Sigmoid colon (tissue), 7 donors: ENCODE measurements around the gene CIDEB. TPM values are rescaled to one million over a fixed set of nuclear protein-coding genes. Genes with fewer than 3 reads are reported as not detected.

Experiments
- DNase-seq: peaks from one replicate; pipeline ENCODE4 v3.0.0-alpha.2; 2019
- H3K27ac ChIP-seq, 4 donors: fragments of 200-600 bp; sonication (generic); one replicate each; pipeline ENCODE4 v1.5.1; 2016 to 2019; ENCODE audit warnings: mild to moderate bottlenecking in 1 of 4
- H3K27me3 ChIP-seq, 3 donors: fragments of 200-600 bp; sonication (generic); one replicate each; pipeline ENCODE4 v1.5.1; 2019; ENCODE audit warnings: mild to moderate bottlenecking in 1 of 3
- H3K36me3 ChIP-seq, 4 donors: fragments of 200-600 bp; sonication (generic); one replicate each; pipeline ENCODE4 v1.5.1; 2016 to 2019
- H3K4me1 ChIP-seq, 4 donors: fragments of 200-600 bp; sonication (generic); one replicate each; pipeline ENCODE4 v1.5.1; 2017 to 2019
- H3K4me3 ChIP-seq, 4 donors: fragments of 200-600 bp; sonication (generic); one replicate each; pipeline ENCODE4 v1.5.1; 2017 to 2019; ENCODE audit warnings: mild to moderate bottlenecking in 2 of 4, moderate library complexity in 1 of 4
- H3K9me3 ChIP-seq, 4 donors: fragments of 200-600 bp in 3 of 4; sonication (generic) in 3 of 4; one replicate each; pipeline versions ENCODE4 v1.5.1 to v1.6.1; 2013 to 2019
- EP300 ChIP-seq, 4 donors: sonication (generic); formaldehyde crosslinking; IDR thresholded peaks; one replicate each; pipeline ENCODE4 v1.6.1; 2017; ENCODE audit warnings: antibody characterized with exemption in 4 of 4
- POLR2A ChIP-seq, 2 donors: fragments of 450-650 bp; IDR thresholded peaks; one replicate each; pipeline ENCODE4 v1.6.1; 2016; ENCODE audit warnings: antibody characterized with exemption in 2 of 2, mild to moderate bottlenecking in 2 of 2, moderate library complexity in 2 of 2
- POLR2AphosphoS5 ChIP-seq, 4 donors: sonication (generic); formaldehyde crosslinking; IDR thresholded peaks; one replicate each; pipeline ENCODE4 v1.6.1; 2017; ENCODE audit warnings: antibody characterized with exemption in 4 of 4
- WGBS, 2 donors: extraction: QIAGEN DNeasy Blood & Tissue Kit; methylation state at CpG; one replicate each; pipeline ENCODE4 v1.1.7; 2013; 5-methylcytosine and 5-hydroxymethylcytosine counted together
- intact Hi-C: fragments of 100-400 bp; cut with DNase I; formaldehyde crosslinking; loops from one replicate; pipeline ENCODE4 v1.15.1; 2023
- polyA plus RNA-seq, 3 donors: library from polyadenylated mRNA; stranded (reverse); fragments of 200-250 nt; gene quantifications; one replicate each; pipeline ENCODE4 v1.2.3, GENCODE V29; 2013
- total RNA-seq, 4 donors: library from RNA; depleted of rRNA; stranded (reverse); fragments of >200 nt; gene quantifications; one replicate each; pipeline ENCODE4 v1.1.0, GENCODE V29; 2016
- TF ChIP-seq, protein P1 (sequence below), 4 experiments: fragments of 450-650 bp in 3 of 4; fragments of 200-600 bp in 1 of 4; IDR thresholded peaks; one replicate each; pipeline ENCODE4 v1.5.1; 2016 to 2019; ENCODE audit warnings: antibody characterized with exemption in 4 of 4, mild to moderate bottlenecking in 3 of 4, moderate library complexity in 2 of 4
- donor health status: healthy with polysubstance abuse.
- donor health status: Bipolar disorder and iron deficiency.
- donor health status: healthy.

CIDEB gene
- total and polyA plus RNA-seq, 7 donors, result 4.7 to 9.5 (median 7.8) TPM

DNA sequence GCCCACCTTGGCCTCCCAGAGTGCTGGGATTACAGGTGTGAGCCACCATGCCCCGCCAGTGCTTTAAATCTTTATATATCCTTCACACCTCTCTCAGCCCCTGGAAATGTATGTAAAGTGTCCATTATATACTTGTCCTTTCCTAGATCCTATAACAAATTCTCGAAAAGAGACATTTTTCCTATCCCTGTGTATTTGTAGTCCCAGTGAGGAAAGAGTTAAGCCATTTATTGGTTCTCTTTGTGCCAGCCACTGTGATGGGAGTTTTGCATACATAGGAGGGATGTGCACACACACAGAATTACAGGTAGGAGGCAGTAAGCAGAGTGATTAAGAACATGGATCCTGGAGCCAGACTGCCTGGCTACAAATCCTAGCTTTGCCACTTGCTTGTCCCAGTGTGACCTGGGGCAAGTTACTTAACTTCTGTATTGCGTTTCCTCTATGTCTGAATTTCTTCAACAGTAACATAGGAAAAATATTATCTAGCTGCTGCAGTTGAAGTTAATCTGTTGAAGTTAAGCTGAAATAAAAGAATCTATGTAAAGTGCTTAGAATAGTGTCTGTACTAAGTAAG is 34.3 kb downstream of the CIDEB start:
- intact Hi-C loops, result no loop called here
- Histone ChIP-seq H3K4me1 (peaks cover 0 to 10% (median 7%) of the 10 kb centered on the region in 4 donors), H3K9me3 (no peaks in the 10 kb centered on the region), H3K27ac (no peak overlapping the region), H3K4me3 (no peak overlapping the region), H3K36me3 (peaks cover 0 to 8% (median 0%) of the 10 kb centered on the region in 4 donors), H3K27me3 (no peaks in the 10 kb centered on the region)
- TF ChIP-seq POLR2AphosphoS5 (IDR thresholded peaks at IDR 0.05) (no peak), EP300 (IDR thresholded peaks at IDR 0.05) (no peak), POLR2A (IDR thresholded peaks at IDR 0.05) (no peak)
- TF ChIP-seq, protein P1, sequence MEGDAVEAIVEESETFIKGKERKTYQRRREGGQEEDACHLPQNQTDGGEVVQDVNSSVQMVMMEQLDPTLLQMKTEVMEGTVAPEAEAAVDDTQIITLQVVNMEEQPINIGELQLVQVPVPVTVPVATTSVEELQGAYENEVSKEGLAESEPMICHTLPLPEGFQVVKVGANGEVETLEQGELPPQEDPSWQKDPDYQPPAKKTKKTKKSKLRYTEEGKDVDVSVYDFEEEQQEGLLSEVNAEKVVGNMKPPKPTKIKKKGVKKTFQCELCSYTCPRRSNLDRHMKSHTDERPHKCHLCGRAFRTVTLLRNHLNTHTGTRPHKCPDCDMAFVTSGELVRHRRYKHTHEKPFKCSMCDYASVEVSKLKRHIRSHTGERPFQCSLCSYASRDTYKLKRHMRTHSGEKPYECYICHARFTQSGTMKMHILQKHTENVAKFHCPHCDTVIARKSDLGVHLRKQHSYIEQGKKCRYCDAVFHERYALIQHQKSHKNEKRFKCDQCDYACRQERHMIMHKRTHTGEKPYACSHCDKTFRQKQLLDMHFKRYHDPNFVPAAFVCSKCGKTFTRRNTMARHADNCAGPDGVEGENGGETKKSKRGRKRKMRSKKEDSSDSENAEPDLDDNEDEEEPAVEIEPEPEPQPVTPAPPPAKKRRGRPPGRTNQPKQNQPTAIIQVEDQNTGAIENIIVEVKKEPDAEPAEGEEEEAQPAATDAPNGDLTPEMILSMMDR (IDR thresholded peaks at IDR 0.05), result no peak
- 82 to 94% methylated on average over 3 of the region's 3 CpGs for WGBS, 2 donors
- no peak for DNase-seq

DNA sequence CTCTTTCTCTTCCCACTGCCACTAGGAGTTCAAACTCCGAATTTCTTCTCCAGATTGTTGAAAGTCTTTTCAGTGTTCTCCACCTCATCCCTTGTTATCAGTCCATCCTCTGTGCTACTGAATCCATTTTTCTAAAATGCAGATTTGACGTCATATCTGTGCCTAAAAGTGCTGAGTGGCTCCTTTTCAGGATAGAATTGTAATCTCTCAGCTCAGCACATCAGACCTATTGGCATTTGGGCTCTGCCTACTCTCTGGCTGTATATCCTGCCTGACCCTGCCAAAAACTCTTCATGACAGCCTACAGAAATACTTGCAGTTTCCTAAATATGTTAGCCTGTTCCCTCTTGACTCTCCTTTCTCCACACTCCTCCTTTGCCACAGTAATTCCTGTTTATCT is 35.3 kb downstream of the CIDEB start:
- no peaks in the 10 kb centered on the region for H3K9me3 ChIP-seq
- no peak for TF ChIP-seq POLR2AphosphoS5 (IDR thresholded peaks at IDR 0.05)
- TF ChIP-seq, protein P1 (IDR thresholded peaks at IDR 0.05), result no peak
- TF ChIP-seq POLR2A (IDR thresholded peaks at IDR 0.05), result no peak
- no peak for TF ChIP-seq EP300 (IDR thresholded peaks at IDR 0.05)
- H3K4me3 ChIP-seq, result no peak overlapping the region
- WGBS, 2 donors, result 92% methylated on average over 2 of the region's 2 CpGs
- H3K4me1 ChIP-seq, result peaks cover 0 to 10% (median 7%) of the 10 kb centered on the region in 4 donors
- DNase-seq, result no peak
- intact Hi-C loops, result no loop called here
- peaks cover 0 to 19% (median 0%) of the 10 kb centered on the region in 4 donors for H3K36me3 ChIP-seq
- H3K27me3 ChIP-seq, result no peaks in the 10 kb centered on the region
- no peak overlapping the region for H3K27ac ChIP-seq

DNA sequence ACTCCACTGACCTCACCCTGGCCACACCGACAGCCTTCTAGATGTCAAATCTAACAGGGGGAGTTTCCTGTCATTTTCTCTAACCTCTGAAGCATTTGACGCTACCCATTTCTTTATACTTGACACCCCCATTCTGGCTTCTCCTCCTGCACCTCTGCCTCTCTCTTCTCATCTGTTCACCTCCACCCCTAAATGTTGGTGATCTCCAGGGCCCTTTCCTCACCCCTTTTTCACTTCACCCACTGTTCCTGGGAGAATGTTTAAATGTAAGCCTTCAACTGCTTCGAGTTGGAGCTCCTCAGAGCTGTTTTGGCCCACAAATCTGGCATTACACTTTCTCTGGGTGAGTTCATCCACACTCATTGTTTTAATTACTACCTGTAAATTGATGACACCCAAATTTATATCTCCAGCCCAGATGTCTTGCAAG is 35.9 kb downstream of the CIDEB start:
- TF ChIP-seq EP300 (IDR thresholded peaks at IDR 0.05) (no peak), POLR2A (IDR thresholded peaks at IDR 0.05) (peak in 1 of 2 donors; percentile 1)
- DNase-seq, result no peak
- Histone ChIP-seq H3K36me3 (peaks cover 0 to 24% (median 0%) of the 10 kb centered on the region in 4 donors), H3K4me3 (peak overlapping the region; percentile 75 to 96 (median 82)), H3K4me1 (peaks cover 0 to 10% (median 7%) of the 10 kb centered on the region in 4 donors), H3K9me3 (no peaks in the 10 kb centered on the region), H3K27ac (peak overlapping the region; percentile 94 to 99 (median 96)), H3K27me3 (no peaks in the 10 kb centered on the region)
- intact Hi-C loops, result loop anchor here (1.0 kb wide), 1 partner anchor 29 kb away; no protein-coding TSS in a partner anchor
- 10 to 19% methylated on average over 3 of the region's 3 CpGs for WGBS, 2 donors

DNA sequence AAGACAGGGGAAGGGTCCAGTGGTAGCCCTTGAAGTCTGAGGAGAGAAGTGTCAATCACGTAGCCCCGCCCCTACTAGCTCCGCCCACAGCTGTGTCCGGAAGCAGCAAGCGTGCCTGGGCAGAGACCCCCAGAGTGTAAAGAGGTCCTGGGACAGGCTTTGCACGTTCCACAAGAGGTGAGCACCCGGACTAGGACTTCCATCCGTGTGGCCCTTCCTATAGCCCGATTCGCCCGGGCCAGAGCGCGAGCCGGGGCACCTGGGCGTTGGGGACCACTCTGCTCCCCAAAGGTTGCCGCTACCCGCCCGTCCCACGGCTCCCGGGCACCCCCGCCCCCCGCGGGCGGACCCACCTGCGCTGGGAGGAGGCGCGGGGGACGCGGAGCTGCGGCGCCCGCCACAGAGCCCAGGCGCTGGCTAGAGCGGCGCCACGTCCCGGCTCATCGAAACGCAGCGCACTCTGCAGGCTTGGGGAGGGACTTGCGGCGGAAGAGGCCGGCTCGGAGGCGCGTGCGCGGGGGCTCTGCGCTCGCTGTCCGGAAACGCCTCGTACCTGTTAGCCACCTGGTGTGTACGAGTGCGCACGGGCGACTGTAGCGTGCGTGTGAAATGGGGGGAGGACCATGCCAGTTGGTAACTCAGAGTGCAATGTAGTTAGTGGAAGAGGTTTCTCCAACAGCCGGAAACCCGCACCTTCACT is 36.5 kb downstream of the CIDEB start, which contains the start of gene RABGGTA:
Gene RABGGTA (minus strand): TSS at position 464 of the 700 bp plus-strand sequence. CDS start 482 bp downstream, outside the sequence.
- peak; percentile 91 for DNase-seq
- Histone ChIP-seq H3K27ac (peak within 1 kb of the TSS; percentile 94 to 99 (median 96)), H3K4me3 (peak within 1 kb of the TSS; percentile 75 to 96 (median 82)), H3K27me3 (no peaks in the 10 kb centered on the region), H3K36me3 (peaks cover 0 to 29% (median 0%) of the 10 kb centered on the region in 4 donors), H3K4me1 (peaks cover 0 to 10% (median 7%) of the 10 kb centered on the region in 4 donors), H3K9me3 (no peaks in the 10 kb centered on the region)
- intact Hi-C loops, result loop anchor here (1.0 kb wide), 1 partner anchor 28 kb away; no protein-coding TSS in a partner anchor
- TF ChIP-seq, protein P1 (IDR thresholded peaks at IDR 0.05), result peak; percentile 33 to 78 (median 43)
- TF ChIP-seq EP300 (IDR thresholded peaks at IDR 0.05), result no peak
- TF ChIP-seq POLR2AphosphoS5 (IDR thresholded peaks at IDR 0.05), result peak; percentile 23 to 73 (median 60)
- TF ChIP-seq POLR2A (IDR thresholded peaks at IDR 0.05), result peak; percentile 15 to 31
- 0 to 1% methylated on average over 61 of the region's 61 CpGs for WGBS, 2 donors
